CD4-positive, alpha-beta T cell treated with Interferon alpha-2 for 1 hour (primary cell): Measurements from ENCODE around the gene APBA1.
"Not testable (repeated sequence)": the region's sequence is repeated elsewhere in the genome, so short reads cannot be mapped to it uniquely, and the experiment has no call there.

Experiments used
- DNase-seq, 2 donors: peaks; one replicate each; pipeline ENCODE4 v3.0.0-alpha.2; 2020 to 2022

The APBA1 gene

DNA sequence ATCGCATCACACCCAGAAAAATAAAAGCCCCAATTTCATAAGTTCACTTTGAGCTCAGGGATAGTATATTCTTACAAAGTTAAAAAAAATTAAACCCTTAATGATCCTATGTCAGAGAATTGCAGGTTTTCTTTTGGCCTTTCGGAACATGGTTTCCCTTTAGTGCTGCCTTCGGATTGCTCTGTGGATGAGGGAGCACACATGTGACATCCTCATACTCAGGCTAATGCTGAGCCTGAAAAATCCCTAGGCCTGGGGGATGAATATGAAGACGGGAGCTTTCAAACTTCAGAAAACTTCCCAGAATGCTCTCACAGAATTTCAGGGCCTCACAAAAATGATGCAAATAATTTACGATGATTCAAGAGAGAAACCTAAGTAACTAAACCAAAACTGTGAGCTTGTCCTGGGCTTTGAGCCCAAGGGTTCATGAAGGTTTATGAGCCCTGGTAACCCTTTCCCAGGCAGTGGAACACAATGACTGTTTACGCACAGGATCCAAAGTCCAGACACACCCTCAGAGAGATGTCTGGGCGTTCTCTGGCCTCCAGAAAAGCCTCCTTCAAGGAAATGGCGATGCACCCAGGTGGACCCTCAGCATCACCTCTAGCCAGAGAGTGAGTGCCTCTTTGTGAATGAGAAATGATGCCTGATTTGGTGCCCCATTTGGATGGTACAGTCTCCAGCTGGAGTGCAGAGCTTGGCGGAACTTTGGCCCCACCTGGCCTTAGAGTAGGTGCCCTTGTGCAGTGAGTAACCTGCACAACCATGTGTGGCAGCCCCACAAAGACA is 201.8 kb downstream of the APBA1 start:
- no peak for DNase-seq

DNA sequence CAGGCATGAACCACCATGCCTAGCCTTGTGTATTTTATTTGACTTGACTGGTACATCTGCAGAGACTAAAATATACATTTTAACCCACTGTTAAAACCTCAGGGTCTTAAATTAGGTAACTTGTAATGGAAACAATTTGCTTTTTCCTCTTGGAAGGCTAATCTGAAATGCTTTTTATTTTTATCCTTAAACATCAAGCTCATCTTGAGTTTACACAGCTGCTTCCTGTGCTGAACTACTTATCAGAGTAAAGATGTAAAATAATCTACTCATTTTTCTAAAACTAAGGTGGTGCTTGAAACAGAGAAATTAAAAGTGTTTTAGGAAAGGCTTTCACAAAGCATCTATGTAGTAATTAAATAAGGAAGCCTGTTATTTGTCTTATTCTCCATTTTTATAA is 203.0 kb downstream of the APBA1 start:
- DNase-seq, result no peak

DNA sequence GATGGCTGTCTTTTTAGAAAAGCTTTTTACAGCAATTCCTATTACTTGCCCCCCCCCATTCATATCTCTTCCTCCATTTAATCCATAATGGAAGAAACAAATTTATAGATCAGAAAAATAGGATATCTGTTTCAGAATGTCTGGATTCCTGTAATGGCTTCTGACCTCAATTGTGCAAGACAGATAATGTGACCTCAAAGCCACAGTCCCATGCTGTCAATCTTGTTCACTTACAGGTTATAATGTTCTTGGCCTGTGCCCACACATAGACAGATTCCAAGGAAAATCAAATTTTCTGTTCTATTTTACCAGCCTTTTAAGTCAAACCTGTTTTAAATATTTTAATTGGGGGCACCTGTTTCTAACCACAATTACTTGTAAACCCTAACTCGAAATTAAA is 203.8 kb downstream of the APBA1 start:
- no peak for DNase-seq

DNA sequence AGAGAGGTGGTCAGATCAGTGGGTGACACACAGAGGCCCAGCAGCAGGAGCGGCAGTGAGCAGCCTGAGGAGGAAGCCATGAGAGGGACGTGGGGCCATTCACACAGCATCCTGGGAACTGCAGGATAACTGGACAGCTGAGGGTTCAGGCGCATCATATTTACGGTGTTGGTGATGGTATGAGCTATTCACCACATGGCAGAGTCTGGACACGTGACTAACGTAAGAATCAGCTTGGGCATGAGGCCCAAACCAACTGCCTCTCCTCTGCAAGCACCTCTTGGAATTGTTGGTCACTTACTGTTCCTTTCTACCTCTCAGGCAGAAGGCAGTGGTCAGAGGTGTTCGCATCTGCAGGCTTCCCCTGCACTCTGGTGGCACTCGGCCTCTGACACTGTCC is 206.0 kb downstream of the APBA1 start:
- DNase-seq, result no peak

DNA sequence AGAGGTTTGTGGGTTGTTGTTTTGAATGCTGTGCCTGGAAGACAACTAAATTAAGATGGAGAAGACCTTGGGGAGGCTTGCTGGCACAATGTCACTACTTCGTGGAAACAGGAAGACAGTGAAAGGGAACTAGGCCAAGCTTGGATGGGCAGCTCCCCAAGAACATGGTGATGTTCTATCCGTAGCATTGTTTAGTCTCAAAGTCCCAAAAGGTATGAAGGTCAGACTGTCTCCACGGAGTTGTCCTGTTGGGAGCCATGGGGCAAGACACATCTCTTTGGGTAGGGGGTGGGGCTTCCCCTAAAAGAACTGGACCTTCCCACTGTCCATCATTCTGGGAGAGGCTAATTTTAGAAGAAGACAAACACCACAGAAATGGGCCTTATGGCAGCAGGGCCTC is 206.7 kb downstream of the APBA1 start:
- no peak for DNase-seq

DNA sequence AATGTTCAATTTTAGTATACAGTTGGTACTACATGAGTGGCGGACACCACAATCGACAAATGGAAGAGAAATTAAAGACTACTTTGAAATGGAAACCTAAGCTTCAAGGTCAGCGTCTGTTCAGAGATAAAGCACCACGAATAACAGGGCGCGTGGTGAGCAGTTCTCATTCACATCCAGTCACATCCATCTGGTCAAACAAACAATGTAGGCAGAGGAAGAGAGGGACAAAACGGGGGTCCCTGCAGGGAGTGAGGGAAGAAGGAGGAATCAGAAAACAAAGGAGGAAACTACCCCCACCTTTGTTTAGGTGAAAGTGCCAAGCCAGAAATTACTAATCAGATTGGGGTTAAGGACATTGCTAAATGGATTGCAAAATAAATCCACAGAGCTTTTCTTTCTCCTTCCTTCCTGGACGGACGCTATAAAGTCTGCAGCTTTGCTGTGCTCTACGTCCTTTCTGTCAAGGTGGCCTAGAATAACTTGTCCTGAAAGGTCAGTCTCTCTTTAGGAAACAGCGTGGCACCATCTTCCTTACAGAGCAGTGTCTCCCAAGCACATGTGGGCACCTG is 208.6 kb downstream of the APBA1 start:
- no peak for DNase-seq

DNA sequence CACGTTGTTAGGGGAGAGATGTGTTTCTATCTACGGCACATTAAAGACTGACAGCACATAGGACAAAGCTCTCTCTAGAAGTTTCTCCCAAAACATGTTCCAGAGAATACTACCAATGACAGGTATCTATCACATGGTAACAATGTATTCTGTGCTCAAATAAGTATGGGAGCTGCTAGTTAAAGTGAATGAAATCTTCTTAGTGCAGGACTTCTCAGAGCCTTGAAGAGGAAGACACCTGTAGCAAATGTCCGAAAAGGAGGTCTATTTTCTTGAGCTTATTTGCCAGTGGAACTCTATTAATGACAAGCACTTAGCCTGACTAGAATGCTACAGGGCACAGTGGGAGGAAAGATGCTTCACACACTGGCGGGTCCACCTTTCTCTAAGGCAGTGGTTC is 209.8 kb downstream of the APBA1 start:
- no peak for DNase-seq

DNA sequence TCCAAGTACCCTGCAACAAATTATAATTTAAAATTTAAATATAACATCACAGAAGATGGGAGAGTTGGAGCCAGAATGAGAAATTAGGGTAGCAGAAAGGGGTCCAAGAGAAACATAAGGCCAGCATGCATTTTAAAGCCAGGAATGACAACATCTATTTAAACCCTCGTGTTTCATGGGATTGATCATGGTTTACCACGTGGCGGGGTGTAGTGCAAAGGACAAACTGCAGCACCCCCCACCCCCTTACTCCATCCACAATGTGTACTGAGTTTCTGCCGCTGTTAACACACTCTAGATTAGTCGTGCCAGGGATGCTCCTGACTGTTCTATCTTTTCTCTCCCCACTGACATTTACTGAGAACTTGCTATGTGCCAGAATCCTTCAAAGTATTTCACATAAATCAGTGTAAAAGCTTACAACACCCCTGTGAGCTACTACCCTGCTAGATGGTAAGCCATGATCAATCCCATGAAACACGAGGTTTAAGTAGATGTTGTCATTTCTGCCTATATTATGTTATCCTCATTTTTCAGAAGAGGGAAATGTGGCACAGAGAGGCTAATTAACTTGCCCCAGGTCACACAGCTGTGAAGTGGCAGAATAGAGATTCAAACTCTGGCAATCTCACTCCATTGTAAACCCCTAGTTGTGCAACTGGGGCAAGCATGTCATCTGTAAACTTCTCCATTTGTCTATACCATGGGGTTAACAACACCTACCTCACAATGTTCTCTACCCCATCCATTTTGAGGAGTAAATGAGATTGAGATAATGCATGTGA is 210.9 kb downstream of the APBA1 start:
- DNase-seq, result no peak

DNA sequence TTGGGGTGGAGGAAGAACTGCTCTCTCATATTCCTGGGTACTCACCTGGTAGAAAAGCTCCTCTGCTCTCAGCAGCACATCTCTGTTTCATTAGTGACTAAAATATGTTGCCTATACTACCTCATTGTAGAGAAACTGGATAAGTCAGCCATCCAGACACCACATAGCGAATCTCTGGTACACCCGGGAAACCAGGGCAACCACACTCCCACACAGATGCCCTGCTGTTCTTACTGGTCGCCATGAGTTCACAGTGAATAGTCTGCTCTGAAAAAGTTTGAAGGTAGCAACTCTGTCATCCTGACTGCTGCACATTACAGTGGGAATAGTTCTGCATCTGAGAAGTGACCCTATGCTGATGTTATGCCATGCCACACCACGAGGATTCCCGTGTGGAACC is 212.2 kb downstream of the APBA1 start:
- no peak for DNase-seq

DNA sequence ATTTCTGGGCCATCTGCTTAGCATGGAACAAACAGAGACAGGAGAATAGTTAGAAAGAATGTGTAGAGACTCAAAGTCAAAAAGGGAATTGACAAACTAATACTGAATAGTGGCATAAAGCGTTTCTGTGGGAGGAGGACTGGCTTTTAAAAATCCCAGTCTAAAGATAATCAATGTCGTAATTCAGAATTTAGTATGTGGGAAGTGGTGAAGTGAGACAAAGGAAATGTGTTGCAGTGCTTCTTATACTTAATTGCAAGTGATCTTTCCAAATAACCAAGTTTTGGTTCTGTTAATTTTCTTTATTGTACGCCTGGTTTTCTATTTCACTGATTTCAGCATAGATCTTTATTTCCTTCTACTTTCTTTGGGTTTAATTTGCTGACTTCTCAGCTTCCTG is 214.0 kb downstream of the APBA1 start:
- no peak for DNase-seq

DNA sequence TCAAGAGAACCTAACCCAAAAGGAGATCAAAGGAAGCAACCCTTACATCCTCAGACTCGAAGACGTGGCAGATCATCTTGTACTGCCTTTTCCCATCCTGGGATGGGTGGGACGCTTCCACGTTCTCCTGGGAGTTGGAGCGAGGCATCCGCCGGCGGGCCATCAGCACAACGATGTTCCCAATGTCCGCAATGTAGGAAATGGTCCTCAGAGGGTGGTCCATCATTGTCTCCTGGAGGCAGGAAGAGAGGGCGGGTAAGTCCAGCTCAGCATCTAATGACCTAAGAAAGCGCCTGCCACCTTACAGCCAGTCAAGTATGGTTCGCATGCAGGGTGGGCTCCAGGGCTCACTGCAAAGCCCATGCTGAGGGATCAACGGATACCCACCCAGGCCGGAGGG is 216.0 kb downstream of the APBA1 start:
- no peak for DNase-seq

DNA sequence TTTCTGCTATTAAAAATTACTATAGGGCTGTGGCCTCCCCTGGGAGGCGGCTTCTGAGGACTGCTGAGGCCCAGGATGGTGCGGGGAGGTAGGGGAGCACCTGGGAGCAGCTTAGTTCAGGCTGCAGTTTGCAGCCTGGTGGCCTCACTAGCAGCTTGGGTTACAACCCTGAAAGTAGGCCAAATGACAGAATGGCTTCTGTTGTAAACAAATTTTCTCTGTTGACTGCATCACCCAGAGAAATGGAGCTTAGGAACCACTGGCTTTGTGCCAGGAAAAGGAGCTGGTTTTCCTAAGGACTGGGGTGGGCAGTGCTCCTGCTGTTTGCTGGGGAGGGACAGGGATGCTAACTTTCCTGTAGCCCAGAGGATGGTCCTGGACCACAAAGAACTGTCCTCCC is 216.9 kb downstream of the APBA1 start:
- no peak for DNase-seq

DNA sequence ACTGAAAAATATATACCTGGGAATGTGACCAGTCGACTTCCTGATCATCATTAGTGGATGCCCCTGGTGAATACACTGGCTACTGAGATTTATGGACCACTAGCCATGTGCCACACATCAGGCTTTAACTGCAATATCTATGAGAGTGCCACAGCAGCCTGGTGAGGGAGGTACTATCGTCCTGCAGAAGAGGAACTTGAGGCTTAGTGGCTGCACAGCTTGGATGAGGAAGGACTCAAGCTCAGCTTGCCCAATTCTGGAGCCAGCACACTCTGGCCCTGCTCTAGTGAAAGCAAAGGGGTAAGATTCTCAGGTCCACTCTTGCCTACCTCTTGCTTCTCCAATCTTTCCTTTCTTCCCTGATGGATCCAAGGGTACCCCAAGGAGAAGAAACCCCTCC is 217.8 kb downstream of the APBA1 start:
- DNase-seq, result no peak

DNA sequence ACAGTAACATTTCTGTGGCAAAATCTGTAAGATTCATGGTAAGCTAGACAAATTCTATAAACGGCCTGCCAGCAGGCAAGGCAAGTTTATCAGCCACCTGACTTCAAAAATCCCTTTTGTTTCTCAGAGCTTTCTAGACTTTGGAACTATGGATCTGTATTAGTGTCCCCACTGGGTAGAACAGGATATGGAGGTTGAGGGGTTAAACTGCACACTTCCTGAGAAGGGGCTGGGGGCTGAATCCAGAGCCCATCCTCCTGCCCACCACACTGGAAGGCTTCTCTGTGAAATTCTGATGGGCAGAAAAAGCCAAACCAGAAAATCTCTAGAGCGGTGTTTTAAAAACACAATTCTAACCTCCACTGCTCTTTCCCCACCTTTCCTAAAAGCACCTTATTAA is 218.4 kb downstream of the APBA1 start:
- no peak for DNase-seq

DNA sequence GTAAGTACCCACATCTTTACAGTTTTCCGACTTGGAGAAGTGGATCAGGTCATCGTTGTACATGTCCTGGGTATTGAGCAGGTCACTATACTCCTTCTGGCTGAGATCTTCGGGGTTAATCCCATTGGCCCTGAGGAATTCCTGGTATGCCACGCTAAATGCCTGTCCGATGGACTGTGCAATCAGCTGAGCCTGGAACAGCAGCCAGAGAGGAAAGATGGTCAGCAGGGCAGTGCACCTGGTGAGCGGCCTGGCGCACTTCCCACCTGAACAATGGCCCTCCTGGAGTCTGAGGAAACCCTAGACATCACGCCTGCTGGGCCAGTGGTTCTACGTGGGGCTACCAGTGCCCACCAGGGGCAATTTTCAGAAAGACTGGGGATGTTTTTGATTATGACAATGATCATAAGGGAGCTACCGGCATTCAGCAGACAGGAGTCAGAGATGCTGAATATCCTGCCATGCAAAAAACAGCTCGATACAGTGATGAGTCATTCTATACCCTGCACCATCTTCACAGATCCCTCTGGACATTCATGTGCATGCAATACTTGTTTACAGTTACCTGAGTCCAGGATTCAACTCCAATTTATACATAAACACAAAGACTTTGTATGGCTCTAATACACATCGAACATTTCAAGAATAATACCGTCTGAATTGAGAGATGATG is 219.9 kb downstream of the APBA1 start:
- DNase-seq, result no peak

DNA sequence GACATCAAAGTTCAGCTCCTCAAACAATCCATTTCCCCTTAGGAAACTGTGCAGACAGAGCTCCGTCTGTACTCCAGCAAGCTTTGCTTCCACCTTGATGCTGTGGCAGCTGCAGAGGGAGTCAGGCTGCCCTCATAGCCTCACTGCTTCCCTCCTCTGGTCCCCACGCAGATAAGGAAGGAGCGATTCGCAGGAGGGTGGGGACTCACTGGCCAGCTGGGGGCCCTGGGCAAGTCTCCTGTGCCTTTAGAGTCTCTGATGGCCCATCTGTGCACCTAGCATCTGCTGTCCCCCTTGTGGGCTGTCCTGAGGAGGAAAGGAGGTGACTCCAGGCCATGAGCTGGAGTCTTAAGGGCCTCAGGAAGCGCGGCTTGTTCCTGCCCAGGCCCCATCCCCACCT is 225.7 kb downstream of the APBA1 start:
- no peak for DNase-seq

DNA sequence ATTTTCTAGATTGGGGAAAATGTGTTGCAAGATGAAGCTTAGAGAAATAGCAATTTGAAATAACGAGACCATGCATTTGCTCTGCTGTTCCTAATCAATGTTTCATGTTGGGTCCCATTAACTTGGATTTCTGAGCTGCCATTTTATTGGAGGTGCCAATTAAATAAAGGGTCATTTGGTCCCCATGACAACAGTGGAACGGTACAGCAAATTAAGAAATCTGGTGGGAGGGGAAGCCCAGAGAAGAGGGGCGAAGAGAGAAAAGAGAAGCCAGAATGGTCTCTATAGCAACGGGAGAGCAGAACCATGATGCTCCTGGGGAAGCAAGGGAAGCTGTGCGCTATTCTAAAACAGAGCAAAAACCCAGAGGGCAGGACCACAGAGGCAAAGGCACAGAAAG is 226.9 kb downstream of the APBA1 start:
- DNase-seq, result no peak

DNA sequence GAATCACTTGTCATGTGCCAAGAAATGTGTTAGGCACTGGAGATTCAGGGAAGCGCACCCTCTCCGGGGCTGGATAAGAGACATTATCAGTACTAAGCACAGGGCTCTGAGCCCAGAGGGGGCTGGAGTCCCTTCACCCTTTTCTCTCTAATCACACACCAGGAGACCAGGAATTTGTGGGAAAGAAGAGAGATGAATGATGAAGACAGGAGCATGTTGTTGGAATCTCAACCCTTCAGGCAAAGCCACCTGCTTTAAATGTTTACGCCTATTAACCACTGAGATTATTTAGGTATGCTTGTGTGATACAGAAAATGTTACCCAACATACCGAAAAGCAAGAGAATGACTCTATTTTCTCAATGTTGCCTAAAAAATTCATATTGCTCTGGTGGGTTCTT is 227.4 kb downstream of the APBA1 start:
- no peak for DNase-seq

DNA sequence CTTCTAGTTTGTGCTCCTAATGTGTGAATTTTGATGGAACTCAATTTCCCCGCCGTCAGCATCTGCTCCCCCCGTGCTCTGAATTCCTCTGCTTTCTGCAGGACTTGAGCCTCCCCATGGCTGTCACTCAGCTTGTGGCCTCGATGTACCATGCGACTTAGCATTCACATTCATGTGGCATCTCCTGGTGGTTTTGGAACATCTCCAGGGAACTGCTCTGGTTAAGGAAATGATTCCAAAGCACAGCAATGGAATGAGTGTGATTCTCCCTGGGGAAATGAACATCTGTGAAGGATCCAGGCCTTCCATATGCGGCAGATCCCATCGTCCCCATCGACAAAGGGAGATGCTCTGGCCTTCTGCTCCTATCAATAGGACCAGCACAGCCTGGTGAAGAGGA is 228.2 kb downstream of the APBA1 start:
- DNase-seq, result no peak

DNA sequence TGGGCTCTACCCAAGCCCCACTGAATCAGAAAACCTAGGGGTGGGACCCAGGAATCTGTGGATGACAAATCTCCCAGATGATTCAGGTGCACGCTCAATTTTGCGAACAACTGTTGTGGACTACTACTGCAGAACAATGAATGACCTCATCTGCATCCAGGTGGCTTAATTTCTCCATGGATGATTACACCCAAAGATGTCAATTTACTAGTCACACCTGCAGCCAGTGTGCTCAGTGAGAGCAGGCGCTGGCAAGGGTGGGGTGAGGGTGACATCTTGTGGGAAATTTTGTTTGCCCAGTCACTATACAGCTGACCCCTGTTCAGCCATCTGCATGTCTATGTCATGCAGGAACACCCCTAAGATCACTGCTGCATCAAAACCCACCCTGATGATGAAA is 229.0 kb downstream of the APBA1 start:
- DNase-seq, result no peak

DNA sequence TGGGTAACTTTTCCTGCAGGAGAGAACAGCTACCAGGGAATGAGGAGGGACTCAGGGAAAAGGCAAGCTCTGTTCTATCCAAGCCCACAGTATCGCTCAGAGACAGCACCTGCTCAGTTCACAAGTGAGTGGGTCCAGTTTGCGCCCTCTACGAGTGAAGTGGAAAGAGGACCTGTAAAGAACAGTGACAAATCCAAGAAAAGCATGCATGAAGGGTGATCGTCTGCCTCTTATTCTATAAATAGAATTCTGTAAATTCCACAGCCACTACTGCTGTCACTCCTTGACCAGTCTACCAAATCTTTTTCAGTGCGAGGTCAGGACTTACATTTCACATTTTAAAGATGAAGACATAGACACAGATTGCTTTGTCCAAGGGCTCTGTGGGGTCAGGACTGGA is 229.7 kb downstream of the APBA1 start:
- DNase-seq, result no peak

DNA sequence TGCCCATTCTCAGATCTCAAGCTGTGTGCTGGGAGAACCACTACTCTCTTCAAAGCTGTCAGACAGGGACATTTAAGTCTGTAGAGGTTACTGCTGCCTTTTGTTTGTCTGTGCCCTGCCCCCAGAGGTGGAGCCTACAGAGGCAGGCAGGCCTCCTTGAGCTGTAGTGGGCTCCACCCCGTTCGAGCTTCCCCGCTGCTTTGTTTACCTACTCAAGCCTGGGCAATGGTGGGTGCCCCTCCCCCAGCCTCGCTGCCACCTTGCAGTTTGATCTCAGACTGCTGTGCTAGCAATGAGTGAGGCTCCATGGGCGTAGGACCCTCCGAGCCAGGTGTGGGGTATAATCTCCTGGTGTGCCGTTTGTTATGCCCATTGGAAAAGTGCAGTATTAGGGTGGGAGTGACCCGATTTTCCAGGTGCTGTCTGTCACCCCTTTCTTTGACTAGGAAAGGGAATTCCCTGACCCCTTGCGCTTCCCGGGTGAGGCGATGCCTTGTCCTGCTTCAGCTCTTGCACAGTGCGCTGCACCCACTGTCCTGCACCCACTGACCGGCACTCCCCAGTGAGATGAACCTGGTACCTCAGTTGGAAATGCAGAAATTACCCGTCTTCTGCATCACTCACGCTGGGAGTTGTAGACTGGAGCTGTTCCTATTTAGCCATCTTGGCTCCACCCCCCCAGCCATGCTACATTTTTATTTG is 231.8 kb downstream of the APBA1 start:
- peak; percentile 6 to 23 for DNase-seq

DNA sequence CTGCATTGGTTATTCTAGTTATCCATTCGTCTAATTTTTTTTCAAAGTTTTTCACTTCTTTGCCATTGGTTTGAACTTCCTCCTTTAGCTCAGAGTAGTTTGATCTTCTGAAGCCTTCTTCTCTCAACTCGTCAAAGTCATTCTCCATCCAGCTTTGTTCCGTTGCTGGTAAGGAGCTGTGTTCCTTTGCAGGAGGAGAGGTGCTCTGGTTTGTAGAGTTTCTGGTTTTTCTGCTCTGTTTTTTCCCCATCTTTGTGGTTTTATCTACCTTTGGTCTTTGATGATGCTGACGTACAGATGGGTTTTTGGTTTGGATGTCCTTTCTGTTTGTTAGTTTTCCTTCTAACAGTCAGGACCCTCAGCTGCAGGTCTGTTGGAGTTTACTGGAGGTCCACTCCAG is 232.5 kb downstream of the APBA1 start:
- not testable (repeated sequence) for DNase-seq
